Caki2 (cell line): Measurements from ENCODE around the gene TMEM120B. TPM values are rescaled to one million over a fixed set of nuclear protein-coding genes. Genes with fewer than 3 reads are reported as not detected.

ENCODE experiments used
- DNase-seq: peaks from one replicate; pipeline ENCODE4 v3.0.0-alpha.2; 2015; ENCODE audit warnings: low read depth
- in situ Hi-C: cut with HindIII; loops from 2 replicates; pipeline ENCODE4 v1.10.0; 2016; ENCODE audit warnings: low sequenced_read_pairs, low pct_unique_long_range_greater_than_20kb, mixed read lengths
- total RNA-seq: library from RNA; depleted of rRNA; stranded (reverse); fragments of >200 nt; shearing (Covaris generic); gene quantifications from 2 replicates; pipeline ENCODE4 v1.2.3, GENCODE V29; 2014; ENCODE audit warnings: low replicate concordance

The TMEM120B gene
- total RNA-seq, 1 experiment from 2014 or later: 9.6 TPM

DNA sequence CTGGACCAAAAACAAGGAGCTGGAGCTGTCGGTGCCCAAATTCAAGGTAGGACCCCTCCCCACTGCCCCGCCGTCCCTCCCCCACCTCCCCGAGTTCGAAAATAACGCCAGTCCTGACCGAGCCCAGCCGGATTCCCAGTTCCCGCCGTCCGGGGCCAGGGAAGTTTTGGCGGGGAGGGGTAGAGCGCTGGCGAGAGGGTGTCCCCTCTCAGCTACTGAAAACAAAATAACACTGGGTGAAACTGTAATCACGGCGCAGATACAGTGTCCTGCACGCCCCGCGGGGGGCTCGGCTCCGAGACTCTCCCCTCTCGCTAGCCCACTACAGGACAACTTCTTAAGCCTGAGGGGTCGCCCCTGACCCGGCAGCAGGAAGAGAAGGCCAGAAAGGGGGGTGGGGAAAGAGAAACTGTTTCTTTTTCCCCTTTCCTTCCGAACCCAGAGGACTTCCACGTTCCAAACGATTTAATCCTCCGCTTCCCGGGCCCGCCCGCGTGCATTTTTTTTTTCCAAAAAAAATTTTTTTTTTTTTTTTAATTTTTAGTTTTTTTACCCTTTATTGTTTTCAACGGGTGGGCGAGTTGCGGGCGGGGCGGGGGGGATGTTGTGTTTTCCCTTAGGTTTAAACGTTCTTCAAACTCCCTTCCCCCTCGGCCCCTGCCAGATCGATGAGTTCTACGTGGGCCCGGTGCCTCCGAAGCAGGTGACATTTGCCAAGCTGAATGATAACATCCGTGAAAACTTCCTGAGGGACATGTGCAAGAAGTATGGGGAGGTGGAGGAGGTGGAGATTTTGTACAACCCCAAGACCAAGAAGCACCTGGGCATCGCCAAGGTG lies 92.8 kb downstream of the TMEM120B start:
- no peak for DNase-seq
- in situ Hi-C loops: no loop called here

DNA sequence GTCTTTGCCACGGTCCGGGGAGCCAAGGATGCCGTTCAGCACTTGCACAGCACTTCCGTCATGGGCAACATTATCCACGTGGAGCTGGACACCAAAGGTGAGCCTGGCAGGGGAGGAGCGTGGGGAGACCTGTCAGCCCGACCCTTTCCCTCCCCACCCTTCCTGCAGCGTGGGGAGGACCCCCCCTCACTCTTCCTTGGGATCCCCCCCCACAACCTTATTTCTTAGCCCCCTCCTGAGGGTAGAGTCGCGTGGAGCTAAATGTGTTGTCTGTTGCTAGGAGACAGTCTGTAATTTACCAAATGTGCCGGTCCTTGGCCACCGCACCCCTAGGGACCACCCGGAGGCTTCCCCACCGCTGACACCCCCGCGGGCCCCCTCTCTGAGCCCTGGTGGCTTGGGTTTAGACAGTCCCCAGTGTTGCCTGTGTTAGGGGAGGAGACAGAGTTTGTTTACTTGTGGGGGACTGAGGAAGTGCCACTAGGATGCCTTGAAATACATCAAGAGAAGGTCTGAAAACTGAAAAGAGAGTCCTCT lies 93.5 kb downstream of the TMEM120B start:
- in situ Hi-C loops: no loop called here
- no peak for DNase-seq

DNA sequence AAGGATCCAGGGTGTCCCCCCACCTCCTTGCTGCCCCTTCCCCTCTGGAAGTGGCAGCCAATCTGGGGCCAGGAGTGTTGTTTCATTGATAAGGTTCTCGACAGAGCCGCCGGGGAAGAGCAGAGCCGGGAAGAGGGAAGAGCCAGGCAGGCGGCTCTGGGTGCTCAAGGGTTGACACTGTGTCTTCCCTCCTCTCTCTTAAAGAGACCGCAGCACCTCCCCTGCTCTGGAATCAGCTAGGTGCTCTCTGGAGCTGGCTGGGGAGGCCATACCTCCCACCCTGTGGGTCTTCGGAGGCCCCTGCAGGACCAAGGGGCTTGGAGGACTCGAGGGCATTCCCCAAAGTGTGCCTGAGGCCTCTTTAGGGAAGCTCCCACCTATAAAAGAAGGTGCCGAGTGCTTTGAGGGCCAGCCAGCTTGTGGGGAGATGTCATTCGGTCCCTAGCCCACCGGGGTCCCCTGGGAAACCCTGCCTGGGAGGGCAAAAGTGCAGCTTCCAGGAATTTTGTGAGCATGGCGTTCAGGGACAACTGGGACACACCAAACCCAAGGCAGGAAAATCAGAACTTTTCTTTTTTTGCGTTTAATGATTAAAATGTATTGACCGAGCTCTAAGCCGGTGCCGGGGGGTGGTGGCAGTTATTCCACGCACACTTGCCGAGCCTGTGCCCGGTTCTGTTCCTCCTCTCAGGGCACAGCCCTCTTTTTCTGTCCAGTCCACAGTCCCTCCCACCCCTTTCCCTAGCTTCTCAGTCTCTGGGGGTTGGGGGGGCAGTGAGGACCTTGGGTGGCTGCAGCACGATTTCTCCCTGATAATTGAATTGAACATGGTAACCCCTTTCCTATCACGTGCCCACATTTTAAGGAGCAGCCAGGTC lies 94.2 kb downstream of the TMEM120B start:
- no peak for DNase-seq
- in situ Hi-C loops: no loop called here

DNA sequence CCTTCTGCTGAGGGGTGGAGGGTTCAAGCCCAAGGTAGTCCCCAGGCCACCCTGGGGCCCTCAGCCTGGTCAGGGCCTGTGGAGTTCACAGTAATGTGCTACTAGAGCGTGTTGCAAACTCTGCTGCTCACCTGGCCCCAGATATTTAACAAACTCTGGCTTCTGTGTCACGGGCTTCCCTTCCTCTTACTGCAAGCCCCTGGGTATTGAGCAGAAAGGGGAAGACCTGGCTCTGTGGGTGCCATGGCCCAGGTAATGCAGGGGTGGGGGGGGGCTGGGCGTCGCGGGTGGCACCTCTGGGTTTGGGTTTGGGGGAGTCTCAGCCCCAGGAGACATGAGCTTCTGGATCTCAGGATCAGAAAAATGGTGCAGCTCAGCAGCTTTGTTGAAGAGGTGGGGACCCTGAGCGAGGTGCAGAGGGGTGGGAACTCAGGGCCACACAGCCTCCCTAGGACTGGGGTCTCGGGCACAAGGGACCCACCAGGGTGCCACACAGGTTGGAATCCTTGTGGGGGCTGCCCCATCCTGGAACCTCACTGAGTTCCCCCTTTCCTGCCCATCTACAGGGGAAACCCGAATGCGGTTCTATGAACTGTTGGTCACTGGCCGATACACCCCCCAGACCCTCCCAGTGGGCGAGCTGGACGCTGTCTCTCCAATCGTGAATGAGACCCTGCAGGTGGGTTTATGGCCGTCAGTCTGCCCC lies 95.2 kb downstream of the TMEM120B start:
- DNase-seq: no peak
- in situ Hi-C loops: no loop called here

DNA sequence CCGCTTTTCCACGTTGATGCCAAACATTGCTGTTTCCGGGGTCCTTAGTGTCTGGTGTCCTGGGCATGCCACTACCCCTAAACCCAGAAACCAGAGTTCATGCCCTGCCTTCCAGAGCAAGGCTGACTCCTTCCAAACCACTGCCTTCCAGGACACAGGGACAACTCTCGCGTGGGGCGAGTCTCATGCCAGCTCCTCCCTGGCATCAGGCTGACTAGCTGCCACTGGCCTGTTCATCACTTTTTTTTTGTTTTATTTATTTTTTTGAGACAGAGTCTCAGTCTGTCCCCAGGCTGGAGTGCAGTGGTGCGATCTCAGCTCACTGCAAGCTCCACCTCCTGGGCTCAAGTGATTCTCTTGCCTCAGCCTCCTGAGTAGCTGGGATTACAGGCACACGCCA lies 96.1 kb downstream of the TMEM120B start:
- in situ Hi-C loops: no loop called here

DNA sequence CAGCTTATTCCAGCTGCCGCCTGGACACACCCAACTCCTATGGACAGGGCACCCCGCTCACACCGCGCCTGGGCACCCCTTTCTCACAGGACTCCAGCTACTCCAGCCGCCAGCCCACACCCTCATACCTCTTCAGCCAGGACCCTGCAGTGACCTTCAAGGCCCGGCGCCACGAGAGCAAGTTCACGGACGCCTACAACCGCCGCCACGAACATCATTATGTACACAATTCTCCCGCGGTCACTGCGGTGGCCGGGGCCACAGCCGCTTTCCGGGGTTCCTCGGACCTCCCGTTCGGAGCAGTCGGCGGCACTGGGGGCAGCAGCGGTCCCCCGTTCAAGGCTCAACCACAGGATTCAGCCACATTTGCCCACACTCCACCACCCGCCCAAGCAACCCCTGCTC lies 97.2 kb downstream of the TMEM120B start:
- no peak for DNase-seq
- in situ Hi-C loops: no loop called here

More for the DNA sequence above, 96.1 kb downstream of the TMEM120B start:
- DNase-seq: no peak

DNA sequence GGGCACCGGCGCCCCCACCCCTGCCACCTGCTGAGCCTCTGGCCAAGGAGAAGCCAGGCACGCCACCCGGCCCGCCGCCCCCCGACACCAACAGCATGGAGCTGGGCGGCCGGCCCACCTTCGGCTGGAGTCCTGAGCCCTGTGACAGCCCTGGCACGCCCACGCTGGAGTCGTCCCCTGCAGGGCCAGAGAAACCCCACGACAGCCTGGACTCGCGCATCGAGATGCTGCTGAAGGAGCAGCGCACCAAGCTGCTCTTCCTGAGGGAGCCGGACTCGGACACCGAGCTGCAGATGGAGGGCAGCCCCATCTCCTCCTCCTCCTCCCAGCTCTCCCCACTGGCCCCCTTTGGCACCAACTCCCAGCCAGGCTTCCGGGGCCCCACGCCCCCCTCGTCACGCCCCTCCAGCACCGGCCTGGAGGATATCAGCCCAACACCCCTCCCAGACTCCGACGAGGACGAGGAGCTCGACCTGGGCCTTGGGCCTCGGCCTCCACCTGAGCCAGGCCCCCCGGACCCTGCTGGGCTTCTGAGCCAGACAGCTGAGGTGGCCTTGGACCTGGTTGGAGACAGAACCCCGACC lies 97.8 kb downstream of the TMEM120B start:
- in situ Hi-C loops: no loop called here
- no peak for DNase-seq

DNA sequence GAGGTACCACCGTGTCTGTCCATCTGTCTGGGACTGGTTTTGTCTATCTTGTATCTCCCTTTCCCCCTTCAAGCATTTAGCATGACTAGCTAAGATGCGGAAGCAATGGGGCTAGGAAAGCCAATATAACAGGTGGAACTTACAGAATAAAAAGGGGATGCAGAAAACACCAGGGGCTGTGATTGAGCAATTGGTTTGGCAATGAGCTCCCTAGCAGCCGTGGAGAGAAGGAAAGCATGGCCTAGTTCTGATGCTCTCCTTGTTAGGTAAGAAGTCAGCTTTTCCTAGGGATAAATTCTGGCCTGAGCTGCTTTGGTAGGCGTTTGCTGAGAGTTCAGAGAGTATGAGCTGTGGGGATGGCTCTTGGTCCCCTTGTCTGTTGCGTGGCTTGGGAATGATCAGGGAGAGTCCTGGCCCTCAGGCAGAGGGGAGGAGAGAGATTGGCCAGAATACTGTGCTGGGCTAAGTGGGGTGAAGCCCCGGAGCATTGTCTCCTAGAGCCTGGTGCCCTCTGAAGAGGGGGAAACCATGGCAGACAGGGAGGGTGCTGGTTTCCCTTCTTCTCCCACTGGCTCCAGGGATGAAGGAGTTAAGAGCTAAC lies 98.4 kb downstream of the TMEM120B start:
- in situ Hi-C loops: no loop called here
- DNase-seq: no peak

DNA sequence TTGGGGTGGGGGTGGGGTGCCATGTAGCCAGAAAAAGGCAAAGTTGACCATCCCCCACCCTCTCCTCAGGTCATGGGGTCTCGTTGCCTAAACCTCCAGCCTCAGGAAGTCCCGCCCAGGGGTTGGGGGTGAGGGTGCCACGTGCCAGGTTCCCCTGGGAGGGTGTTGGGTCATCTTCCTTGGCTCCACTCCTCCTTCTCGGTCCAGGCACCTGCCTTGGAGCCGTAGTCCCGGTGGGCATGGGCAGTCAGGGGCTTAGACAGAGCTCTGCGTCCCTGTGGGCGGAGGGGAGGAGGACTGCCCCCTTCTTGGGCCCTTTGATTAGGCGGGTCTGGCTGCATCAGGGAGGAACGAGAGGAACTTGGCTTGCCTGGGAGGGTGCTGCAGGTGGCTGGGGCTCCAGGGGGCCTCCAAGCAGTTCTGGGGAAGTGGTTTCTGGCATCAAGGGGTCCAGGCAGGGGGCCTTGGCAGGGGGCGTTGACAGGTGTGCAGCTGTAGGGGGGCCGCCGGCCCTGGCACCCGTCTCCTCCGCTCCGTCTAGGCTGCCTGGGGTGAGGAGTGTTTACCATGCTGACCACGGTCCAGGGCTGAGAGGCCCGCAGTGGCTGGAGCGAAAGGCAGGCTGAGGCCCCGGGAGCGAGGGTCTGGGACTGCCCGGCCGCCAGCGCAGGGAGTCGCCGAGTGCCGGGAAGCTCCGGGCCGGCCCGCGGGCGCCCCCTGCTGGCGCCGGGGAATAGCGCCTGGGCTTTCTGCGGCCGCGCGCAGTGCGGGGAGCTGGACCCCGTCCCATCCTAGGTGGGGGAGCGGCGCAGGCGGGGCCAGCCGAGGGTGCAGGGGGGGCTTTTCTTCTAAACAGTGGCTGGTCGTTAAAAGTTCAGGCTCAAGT lies 99.1 kb downstream of the TMEM120B start:
- in situ Hi-C loops: no loop called here

DNA sequence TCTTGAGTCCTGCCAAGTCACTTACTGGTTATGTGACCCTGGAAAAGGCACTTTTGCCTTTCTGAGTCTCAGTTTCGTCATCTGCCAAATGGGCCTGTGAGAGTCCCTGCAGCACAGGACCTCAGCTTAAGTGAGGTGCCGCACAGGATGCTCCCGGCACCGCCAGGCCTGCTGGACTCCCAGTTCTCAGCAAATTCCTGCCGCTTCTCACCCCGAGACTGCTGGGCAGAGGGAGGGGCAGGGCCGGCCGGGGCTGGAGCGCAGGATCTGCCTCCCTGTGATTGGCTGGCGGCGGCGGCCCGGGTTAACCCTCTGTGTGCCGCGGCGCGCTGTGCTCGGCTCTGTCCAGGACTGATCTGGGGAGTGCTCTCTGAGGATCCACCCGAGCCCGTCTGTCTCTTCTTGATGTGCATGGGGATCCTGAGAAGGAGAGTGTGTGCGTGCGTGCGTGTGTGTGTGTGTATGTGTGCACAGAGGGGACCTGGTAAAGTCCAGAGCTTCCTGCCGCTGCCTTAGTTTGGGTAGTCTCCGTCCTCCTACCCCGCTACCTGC lies 99.8 kb downstream of the TMEM120B start:
- DNase-seq: peak; percentile 69
- in situ Hi-C loops: no loop called here

More for the DNA sequence above, 99.1 kb downstream of the TMEM120B start:
- DNase-seq: peak; percentile 63

DNA sequence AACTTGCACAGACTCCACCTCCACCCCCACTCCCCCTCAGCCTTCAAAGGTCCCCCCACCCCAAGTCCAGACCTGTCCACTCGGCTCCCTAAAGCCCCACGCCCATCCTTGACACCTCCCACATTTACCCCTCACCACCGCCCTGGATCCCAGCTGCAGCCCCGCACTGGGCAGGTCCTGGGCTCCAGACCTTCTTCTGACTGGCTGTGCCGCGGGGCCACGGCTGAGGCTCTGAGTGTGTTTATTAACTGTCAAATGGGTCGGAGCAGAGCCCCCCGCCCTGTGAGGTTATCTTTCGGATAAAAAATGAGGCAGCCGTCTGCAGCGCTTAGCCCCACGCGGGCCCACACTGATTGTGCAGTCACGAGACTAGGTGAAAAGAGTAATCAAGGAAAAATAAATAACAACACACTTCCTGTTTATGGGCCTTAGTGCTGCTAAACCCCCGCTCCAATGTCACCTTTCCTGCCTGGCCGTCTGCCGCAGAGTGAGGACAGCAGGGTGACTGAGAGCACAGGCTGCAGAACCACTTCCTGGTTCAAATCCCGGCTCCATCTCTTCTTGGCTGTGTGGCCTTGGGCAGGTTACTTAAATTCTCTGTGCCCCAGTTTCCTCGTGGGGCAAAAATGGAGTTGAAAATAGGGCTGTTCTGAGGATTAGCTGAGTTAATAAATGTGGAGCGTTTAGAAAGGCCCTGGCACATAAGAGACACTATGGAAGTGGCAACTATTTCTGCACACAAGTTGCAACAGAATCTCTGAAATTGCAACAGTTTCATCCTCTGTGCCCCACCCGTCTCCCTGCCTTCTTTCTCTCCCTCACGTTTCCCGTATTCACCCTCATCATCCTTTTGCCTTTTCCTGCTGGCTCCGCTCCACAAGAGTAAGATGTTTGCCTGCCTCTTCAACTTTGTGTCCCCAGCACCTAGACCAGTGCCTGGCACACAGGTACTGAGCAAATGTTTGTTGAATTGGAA lies 100.7 kb downstream of the TMEM120B start:
- no peak for DNase-seq
- in situ Hi-C loops: no loop called here

DNA sequence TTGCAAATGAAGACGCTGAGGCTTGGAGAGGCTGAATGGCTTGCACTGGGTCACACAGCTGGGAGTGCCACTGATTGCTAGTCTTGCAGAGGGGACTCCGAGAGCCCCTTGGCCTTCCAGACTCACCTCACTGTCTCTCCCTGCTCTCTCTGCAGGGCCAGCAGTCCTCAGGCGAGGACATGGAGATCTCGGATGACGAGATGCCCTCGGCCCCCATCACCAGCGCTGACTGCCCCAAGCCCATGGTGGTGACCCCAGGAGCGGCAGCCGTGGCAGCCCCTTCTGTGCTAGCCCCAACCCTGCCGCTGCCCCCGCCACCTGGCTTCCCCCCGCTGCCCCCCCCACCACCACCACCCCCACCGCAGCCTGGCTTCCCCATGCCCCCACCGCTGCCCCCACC lies 101.4 kb downstream of the TMEM120B start:
- no peak for DNase-seq
- in situ Hi-C loops: no loop called here

DNA sequence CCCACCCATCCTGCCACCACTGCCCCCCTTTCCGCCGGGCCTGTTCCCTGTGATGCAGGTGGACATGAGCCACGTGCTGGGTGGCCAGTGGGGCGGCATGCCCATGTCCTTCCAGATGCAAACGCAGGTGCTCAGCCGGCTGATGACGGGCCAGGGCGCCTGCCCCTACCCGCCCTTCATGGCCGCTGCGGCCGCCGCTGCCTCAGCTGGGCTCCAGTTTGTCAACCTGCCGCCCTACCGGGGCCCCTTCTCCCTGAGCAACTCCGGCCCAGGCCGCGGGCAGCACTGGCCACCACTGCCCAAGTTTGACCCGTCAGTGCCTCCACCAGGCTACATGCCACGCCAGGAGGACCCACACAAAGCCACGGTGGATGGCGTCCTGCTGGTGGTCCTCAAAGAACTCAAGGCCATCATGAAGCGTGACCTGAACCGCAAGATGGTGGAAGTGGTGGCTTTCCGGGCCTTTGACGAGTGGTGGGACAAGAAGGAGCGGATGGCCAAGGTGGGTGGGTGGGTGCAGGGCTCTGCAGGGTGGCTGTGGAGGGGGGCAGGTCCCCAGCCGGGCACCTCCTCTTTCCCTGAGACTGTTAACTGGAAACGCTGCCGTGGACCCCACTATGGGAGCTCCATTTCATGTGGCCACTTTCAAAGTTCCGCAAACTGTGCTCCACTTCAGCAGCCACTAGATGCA lies 102.0 kb downstream of the TMEM120B start:
- DNase-seq: no peak
- in situ Hi-C loops: no loop called here

DNA sequence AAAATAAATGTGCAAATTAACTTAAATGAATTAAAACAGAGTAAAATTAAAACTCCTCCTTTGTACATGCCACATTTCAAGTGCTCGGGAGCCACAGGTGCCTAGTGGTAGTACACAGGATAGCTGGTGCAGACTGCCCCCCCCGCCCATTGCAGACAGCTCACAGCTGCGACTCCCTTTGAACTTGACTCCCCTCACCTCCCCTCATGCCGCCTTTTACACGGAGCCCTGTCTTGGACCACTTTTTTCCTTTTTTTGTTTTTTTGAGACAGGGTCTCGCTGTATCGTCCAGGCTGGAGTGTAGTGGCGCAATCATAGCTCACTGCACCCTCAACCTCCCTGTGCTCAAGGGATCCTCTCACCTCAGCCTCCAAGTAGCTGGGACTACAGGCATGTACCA lies 102.7 kb downstream of the TMEM120B start:
- DNase-seq: no peak
- in situ Hi-C loops: no loop called here
